Measurements from ENCODE around the gene MTR.

- TF ChIP-seq, protein P1, sequence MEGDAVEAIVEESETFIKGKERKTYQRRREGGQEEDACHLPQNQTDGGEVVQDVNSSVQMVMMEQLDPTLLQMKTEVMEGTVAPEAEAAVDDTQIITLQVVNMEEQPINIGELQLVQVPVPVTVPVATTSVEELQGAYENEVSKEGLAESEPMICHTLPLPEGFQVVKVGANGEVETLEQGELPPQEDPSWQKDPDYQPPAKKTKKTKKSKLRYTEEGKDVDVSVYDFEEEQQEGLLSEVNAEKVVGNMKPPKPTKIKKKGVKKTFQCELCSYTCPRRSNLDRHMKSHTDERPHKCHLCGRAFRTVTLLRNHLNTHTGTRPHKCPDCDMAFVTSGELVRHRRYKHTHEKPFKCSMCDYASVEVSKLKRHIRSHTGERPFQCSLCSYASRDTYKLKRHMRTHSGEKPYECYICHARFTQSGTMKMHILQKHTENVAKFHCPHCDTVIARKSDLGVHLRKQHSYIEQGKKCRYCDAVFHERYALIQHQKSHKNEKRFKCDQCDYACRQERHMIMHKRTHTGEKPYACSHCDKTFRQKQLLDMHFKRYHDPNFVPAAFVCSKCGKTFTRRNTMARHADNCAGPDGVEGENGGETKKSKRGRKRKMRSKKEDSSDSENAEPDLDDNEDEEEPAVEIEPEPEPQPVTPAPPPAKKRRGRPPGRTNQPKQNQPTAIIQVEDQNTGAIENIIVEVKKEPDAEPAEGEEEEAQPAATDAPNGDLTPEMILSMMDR (IDR thresholded peaks at IDR 0.05), result no peak
- TF ChIP-seq CBX2 (IDR thresholded peaks at IDR 0.05; ENCODE audit: borderline replicate concordance, low read depth) (no peak), EP300 (IDR thresholded peaks at IDR 0.05) (no peak)
Observed at GRCh38 chr1:236785477-236785876, 9.6 kb upstream of the MTR start.
